Thyroid gland (tissue), 4 donors: ENCODE results near the gene CLCNKA. TPM values are rescaled to one million over a fixed set of nuclear protein-coding genes. Genes with fewer than 3 reads are reported as not detected.

Experiments used
- DNase-seq, 2 donors: peaks; one replicate each; pipeline ENCODE4 v3.0.0-alpha.2; 2019
- H3K27ac ChIP-seq, 3 donors: fragments of 200-600 bp; sonication (generic); 1 replicate in 2 of 3; 2 replicates in 1 of 3; pipeline ENCODE4 v1.5.1; 2016 to 2019; ENCODE audit warnings: mild to moderate bottlenecking in 1 of 3, moderate library complexity in 1 of 3
- H3K27me3 ChIP-seq: fragments of 200-600 bp; sonication (generic); one replicate; pipeline ENCODE4 v1.5.1; 2019
- H3K36me3 ChIP-seq, 2 donors: fragments of 200-600 bp; sonication (generic); one replicate each; pipeline ENCODE4 v1.5.1; 2016 to 2019
- H3K4me1 ChIP-seq, 2 donors: fragments of 200-600 bp; sonication (generic); one replicate each; pipeline ENCODE4 v1.5.1; 2017 to 2019
- H3K4me3 ChIP-seq, 3 donors: fragments of 200-600 bp; sonication (generic); replicated peaks in 1 of 3; 1 replicate in 2 of 3; 2 replicates in 1 of 3; pipeline ENCODE4 v1.5.1; 2016; ENCODE audit warnings: mild to moderate bottlenecking in 1 of 3
- H3K9me3 ChIP-seq: fragments of 200-600 bp; sonication (generic); one replicate; pipeline ENCODE4 v1.5.1; 2017
- POLR2A ChIP-seq, 2 donors: fragments of 450-650 bp; IDR thresholded peaks; one replicate each; pipeline ENCODE4 v1.6.1; 2017; ENCODE audit warnings: antibody characterized with exemption in 2 of 2, mild to moderate bottlenecking in 2 of 2, moderate library complexity in 1 of 2
- WGBS, 2 donors: methylation state at CpG; one replicate each; pipeline ENCODE4 v1.1.5; 2017; 5-methylcytosine and 5-hydroxymethylcytosine counted together
- intact Hi-C: fragments of 100-400 bp; cut with DNase I; formaldehyde crosslinking; loops from one replicate; pipeline ENCODE4 v1.15.1; 2023
- total RNA-seq, 4 donors: library from RNA; depleted of rRNA; stranded (reverse); fragments of >200 nt; gene quantifications; one replicate each; pipeline ENCODE4 v1.2.3, GENCODE V29; 2016
- TF ChIP-seq, protein P1 (sequence below), 6 experiments: fragments of 200-600 bp in 3 of 6; fragments of 450-650 bp in 3 of 6; sonication (generic) in 3 of 6; IDR thresholded peaks; one replicate each; pipeline ENCODE4 v1.5.1; 2016 to 2019; ENCODE audit warnings: antibody characterized with exemption in 6 of 6, mild to moderate bottlenecking in 2 of 6, inconsistent platforms in 1 of 6, moderate library complexity in 1 of 6

Gene CLCNKA
- total RNA-seq, 4 donors from 2014 or later: 3.9 to 27.1 (median 16.1) TPM

DNA sequence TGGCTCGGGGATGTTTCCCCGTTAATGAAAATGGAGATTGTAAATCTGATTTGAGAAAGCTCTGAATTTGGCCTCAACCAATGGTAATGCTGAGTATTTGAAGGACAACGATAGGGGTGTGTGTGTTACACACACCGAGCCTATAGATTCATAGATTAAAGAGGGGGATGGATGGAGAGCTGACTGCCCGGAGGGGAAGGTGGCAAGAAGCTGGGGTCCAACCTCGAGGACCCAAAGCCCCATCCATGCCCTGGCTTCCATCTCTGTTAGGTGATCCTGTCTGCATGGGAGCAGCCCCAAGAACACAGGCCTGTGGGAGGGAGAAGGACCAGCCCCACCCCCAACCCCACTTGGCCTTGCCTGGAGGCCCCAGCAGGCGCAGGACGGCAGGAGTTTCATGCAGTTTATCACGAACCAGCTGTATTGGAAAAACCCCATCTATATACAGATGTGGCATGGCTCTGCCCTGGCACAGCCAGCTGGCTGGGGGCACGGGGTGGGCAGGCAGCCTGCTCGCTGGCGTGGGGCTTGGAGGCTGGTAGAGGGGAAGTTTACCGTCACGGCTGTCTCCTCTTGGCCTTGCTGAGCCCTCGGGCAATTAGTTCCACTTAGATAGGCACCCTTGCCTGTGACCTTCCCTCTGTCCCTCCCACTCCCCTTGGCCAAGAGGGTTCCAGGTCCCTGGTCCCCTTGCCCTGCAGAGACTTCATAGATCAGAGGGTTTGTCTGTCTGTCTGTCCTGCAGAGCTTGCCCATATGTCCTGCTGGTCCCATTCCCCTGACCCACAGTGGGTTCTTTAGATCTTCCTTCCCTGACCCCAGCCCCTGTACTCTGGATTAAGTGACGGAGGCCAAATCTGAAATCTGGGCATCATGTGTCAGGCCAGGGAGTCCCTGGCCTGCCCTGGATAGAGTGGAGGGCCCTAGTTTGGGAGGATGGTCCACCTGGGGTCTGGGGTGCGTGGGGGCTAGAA lies 7.0 kb upstream of the CLCNKA start:
- intact Hi-C loops: no loop called here
- no peak overlapping the region for H3K4me3 ChIP-seq
- DNase-seq: peak; percentile 67 to 69
- WGBS, 2 donors: 61 to 72% methylated on average over 17 of the region's 17 CpGs
- H3K4me1 ChIP-seq: peaks cover 62% of the 10 kb centered on the region in 2 donors
- H3K36me3 ChIP-seq: no peaks in the 10 kb centered on the region
- no peaks in the 10 kb centered on the region for H3K27me3 ChIP-seq
- TF ChIP-seq, protein P1, sequence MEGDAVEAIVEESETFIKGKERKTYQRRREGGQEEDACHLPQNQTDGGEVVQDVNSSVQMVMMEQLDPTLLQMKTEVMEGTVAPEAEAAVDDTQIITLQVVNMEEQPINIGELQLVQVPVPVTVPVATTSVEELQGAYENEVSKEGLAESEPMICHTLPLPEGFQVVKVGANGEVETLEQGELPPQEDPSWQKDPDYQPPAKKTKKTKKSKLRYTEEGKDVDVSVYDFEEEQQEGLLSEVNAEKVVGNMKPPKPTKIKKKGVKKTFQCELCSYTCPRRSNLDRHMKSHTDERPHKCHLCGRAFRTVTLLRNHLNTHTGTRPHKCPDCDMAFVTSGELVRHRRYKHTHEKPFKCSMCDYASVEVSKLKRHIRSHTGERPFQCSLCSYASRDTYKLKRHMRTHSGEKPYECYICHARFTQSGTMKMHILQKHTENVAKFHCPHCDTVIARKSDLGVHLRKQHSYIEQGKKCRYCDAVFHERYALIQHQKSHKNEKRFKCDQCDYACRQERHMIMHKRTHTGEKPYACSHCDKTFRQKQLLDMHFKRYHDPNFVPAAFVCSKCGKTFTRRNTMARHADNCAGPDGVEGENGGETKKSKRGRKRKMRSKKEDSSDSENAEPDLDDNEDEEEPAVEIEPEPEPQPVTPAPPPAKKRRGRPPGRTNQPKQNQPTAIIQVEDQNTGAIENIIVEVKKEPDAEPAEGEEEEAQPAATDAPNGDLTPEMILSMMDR (IDR thresholded peaks at IDR 0.05): no peak
- TF ChIP-seq POLR2A (IDR thresholded peaks at IDR 0.05): peak in 1 of 2 donors; percentile 31
- H3K9me3 ChIP-seq: no peaks in the 10 kb centered on the region
- peak overlapping the region; percentile 88 to 96 (median 89) for H3K27ac ChIP-seq

DNA sequence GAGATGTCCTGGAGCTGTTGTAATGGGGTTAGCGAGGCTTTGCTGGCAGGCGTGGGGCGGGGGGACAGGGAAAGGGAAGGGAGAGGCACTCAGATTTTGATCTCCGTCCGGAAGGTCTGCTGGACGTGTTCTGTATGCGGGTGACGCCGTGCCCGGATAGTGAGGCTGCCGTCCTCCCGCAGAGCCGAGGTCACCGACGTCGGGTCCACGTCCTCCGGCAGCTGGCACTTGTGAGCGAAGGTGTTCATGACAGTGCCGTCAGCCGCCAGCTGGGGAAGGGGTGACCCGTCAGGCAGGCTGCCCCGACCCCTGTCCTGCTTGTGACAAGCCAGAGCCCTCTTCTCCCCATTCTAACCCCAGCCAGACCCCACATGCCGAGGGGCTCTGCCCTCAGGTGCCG lies 6.3 kb upstream of the CLCNKA start:
- H3K4me3 ChIP-seq: no peak overlapping the region
- no peaks in the 10 kb centered on the region for H3K36me3 ChIP-seq
- peaks cover 62 to 69% of the 10 kb centered on the region in 2 donors for H3K4me1 ChIP-seq
- intact Hi-C loops: no loop called here
- H3K27ac ChIP-seq: peak overlapping the region in 2 of 3 donors; percentile 89 to 96
- TF ChIP-seq, protein P1 (IDR thresholded peaks at IDR 0.05): no peak
- no peak for TF ChIP-seq POLR2A (IDR thresholded peaks at IDR 0.05)
- 95 to 96% methylated on average over 18 to 25 of the region's 25 CpGs for WGBS, 2 donors
- H3K27me3 ChIP-seq: no peaks in the 10 kb centered on the region
- H3K9me3 ChIP-seq: no peaks in the 10 kb centered on the region
- DNase-seq: no peak

DNA sequence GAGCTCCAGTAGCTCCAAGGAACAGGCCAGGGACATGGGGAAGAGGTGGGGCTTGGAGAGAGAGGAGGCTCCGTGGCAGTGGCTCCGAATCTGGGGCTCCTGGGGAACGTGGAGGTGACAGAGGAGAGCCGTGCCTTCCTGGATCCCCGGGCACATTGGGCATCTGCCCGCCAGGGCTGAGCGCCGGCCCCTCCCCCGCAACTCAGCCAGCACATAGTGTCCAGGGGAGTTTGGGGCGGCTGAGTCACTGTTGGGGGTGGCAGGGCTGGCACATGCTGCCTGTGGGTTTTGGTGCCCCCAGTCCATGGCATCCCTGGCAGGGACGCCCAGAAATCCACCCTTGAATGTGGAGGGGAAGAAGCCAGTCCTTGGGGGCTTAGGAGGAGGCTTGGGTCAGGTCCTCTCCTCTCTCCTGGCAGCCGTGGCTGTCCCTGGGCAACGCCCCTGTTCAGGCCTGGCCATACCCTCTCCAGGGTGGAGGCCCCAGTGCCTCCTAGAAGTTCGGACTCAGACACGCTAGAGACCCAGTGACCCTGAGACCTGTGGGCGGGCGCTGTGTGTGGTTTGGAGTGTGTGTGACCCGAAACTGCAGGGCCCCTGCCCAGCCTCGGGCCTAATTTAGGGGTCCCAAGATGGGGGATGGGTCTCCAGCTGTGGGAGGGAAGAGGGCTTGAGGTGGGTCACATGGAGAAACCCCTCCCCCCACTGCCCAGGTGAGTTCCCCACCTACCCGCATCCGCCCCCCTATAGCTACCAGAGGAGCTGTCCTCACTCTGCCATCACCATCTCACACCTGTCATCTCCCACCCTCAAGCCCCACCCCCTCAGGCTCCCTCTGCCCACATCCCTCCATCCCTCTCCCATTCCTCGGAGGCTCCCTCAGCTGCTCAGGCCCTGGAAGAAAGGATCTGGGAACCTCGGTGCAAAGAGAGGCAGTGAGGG lies 5.6 kb upstream of the CLCNKA start:
- TF ChIP-seq, protein P1 (IDR thresholded peaks at IDR 0.05): no peak
- no peak for TF ChIP-seq POLR2A (IDR thresholded peaks at IDR 0.05)
- WGBS, 2 donors: 71 to 82% methylated on average over 11 to 20 of the region's 23 CpGs
- no peak overlapping the region for H3K4me3 ChIP-seq
- H3K27ac ChIP-seq: peak overlapping the region in 2 of 3 donors; percentile 67 to 96
- intact Hi-C loops: no loop called here
- H3K4me1 ChIP-seq: peaks cover 63 to 69% of the 10 kb centered on the region in 2 donors
- DNase-seq: peak; percentile 26 to 35
- no peaks in the 10 kb centered on the region for H3K27me3 ChIP-seq
- H3K9me3 ChIP-seq: no peaks in the 10 kb centered on the region
- H3K36me3 ChIP-seq: no peaks in the 10 kb centered on the region

DNA sequence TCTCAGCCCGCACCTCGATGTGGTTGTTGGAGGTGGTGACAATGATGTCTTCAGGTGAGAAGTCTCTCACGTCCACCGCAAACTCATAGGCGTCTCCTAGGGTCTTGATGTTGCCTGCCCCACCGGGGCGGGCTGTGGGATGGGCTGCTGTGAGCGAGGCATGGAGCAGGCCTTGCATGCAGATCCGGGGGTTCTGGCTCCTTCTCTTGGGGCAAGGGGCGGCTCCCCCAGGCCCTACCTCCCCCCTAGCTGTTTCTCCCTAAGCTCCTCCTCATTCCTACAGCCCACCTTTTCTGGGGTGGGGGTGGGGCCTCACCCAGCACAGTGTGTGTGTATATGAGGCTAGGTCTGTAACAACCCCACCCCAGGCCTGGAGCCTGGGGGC lies 4.8 kb upstream of the CLCNKA start:
- 83 to 86% methylated on average over 2 to 10 of the region's 10 CpGs for WGBS, 2 donors
- Histone ChIP-seq H3K27me3 (no peaks in the 10 kb centered on the region), H3K4me3 (no peak overlapping the region), H3K9me3 (no peaks in the 10 kb centered on the region), H3K4me1 (peaks cover 71 to 76% of the 10 kb centered on the region in 2 donors), H3K36me3 (no peaks in the 10 kb centered on the region), H3K27ac (peak overlapping the region in 2 of 3 donors; percentile 67 to 96)
- intact Hi-C loops: no loop called here
- TF ChIP-seq POLR2A (IDR thresholded peaks at IDR 0.05): no peak
- TF ChIP-seq, protein P1 (IDR thresholded peaks at IDR 0.05): no peak
- DNase-seq: no peak
